ENCODE data around the gene LRRC3. TPM values are rescaled to one million over a fixed set of nuclear protein-coding genes. Genes with fewer than 3 reads are reported as not detected.

LRRC3 gene
- total and polyA plus RNA-seq, 2 donors (not counting 3 experiments of a cell fraction or from before 2014, with no cell fraction given): 4.8 to 4.9 TPM

DNA sequence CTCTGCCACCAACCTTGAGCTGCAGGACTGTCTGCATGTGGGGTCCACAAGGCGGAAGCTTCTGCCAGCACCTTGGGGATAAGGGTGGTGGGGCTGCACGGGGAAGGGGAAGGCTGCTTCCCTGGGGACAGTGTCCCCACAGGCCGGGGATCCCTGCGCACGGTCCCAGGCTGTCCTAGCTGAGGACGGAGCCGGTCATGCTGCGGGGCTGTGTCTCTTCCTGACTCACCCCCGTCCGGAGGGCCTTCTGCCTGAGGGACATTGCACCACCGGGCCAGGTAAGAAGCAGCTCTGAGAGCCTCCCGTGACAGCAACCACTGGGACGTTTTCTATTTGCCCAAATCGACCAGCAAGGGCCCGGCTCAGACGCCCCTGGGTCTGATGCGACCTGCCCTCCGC, 54.8 kb downstream of the LRRC3 start:
- dilution Hi-C loops (cut with MboI; ENCODE audit: extremely low pct_ligation_motif_present, low sequenced_read_pairs) (no loop called here), intact Hi-C loops (cut with micrococcal nuclease) (loop anchor here (10.0 kb wide), 1 partner anchor 425 kb away; no protein-coding TSS in a partner anchor)
- Histone ChIP-seq H3K79me2 (ENCODE audit: control insufficient read depth, insufficient read depth, low read length) (no peaks in the 10 kb centered on the region), H3K4me3 (replicated peaks in 1 of 3; ENCODE audit: insufficient read depth in 1 of 3, low read depth in 1 of 3, low read length in 3 of 3) (no peak overlapping the region), H3K36me3 (ENCODE audit: control insufficient read depth in 2 of 2, extremely low read depth in 1 of 2, insufficient read depth in 2 of 2, low read length in 2 of 2) (no peaks in the 10 kb centered on the region), H3K9ac (replicated peaks; ENCODE audit: extremely low read depth, insufficient read depth, low read length) (no peak overlapping the region), H2AFZ (ENCODE audit: low read depth, low read length) (no peak overlapping the region), H3K9me1 (replicated peaks; ENCODE audit: control insufficient read depth, extremely low read depth, insufficient read depth, low read length) (no peaks in the 10 kb centered on the region), H3K4me2 (ENCODE audit: insufficient read depth, low read length) (no peak overlapping the region), H3K4me1 (ENCODE audit: control insufficient read depth, extremely low read depth, insufficient read depth, low read length) (no peaks in the 10 kb centered on the region), H4K20me1 (replicated peaks; ENCODE audit: control insufficient read depth, extremely low read depth, insufficient read depth, low read length) (no peaks in the 10 kb centered on the region), H3K9me3 (replicated peaks; ENCODE audit: control insufficient read depth, insufficient read depth, low read length) (no peaks in the 10 kb centered on the region), H3K27me3 (ENCODE audit: control insufficient read depth in 2 of 2, insufficient read depth in 2 of 2, low read length in 2 of 2) (no peaks in the 10 kb centered on the region), H3K27ac (ENCODE audit: insufficient read depth, low read depth, low read length) (no peak overlapping the region)
- DNase-seq (ENCODE audit: low read depth, low spot score) (no peak), FAIRE-seq (no peak)
- POLR2A ChIA-PET: no interaction called here
- TF ChIP-seq POLR2AphosphoS5 (IDR thresholded peaks at IDR 0.05; ENCODE audit: insufficient read depth, low read depth, low read length) (no peak), GATA2 (IDR thresholded peaks at IDR 0.05; ENCODE audit: insufficient read depth, insufficient read length, low read depth, low read length) (no peak), JUN (IDR thresholded peaks at IDR 0.05; ENCODE audit: borderline replicate concordance, insufficient read depth, insufficient read length, low read depth) (no peak), POLR2A (IDR thresholded peaks at IDR 0.05; ENCODE audit: low read depth, low read length) (no peak), FOS (IDR thresholded peaks at IDR 0.05; ENCODE audit: borderline replicate concordance, insufficient read depth, low read length) (no peak), MYC (IDR thresholded peaks at IDR 0.05; ENCODE audit: low read depth, low read length) (no peak), EZH2 (IDR thresholded peaks at IDR 0.05; ENCODE audit: borderline replicate concordance, low read depth, low read length, severe bottlenecking) (no peak)
- TF ChIP-seq, protein P1, sequence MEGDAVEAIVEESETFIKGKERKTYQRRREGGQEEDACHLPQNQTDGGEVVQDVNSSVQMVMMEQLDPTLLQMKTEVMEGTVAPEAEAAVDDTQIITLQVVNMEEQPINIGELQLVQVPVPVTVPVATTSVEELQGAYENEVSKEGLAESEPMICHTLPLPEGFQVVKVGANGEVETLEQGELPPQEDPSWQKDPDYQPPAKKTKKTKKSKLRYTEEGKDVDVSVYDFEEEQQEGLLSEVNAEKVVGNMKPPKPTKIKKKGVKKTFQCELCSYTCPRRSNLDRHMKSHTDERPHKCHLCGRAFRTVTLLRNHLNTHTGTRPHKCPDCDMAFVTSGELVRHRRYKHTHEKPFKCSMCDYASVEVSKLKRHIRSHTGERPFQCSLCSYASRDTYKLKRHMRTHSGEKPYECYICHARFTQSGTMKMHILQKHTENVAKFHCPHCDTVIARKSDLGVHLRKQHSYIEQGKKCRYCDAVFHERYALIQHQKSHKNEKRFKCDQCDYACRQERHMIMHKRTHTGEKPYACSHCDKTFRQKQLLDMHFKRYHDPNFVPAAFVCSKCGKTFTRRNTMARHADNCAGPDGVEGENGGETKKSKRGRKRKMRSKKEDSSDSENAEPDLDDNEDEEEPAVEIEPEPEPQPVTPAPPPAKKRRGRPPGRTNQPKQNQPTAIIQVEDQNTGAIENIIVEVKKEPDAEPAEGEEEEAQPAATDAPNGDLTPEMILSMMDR (IDR thresholded peaks at IDR 0.05; ENCODE audit: extremely low read depth in 1 of 2, insufficient read depth in 1 of 2, low read depth in 1 of 2, low read length in 2 of 2): no peak
- TF ChIP-seq, protein P2, sequence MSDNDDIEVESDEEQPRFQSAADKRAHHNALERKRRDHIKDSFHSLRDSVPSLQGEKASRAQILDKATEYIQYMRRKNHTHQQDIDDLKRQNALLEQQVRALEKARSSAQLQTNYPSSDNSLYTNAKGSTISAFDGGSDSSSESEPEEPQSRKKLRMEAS (IDR thresholded peaks at IDR 0.05; ENCODE audit: insufficient read depth, insufficient read length): no peak
- no TSS peak for BruUV-seq (replicated peaks)
- CTCF ChIA-PET: interaction anchor here (0.8 to 5.1 kb wide), 11 partner anchors 9 to 421 kb away, joined by 3 to 125 read pairs (median 6); no protein-coding TSS in a partner anchor

All from endothelial cell of umbilical vein (primary cell).